ENCODE results near the gene ZSWIM4.

DNA sequence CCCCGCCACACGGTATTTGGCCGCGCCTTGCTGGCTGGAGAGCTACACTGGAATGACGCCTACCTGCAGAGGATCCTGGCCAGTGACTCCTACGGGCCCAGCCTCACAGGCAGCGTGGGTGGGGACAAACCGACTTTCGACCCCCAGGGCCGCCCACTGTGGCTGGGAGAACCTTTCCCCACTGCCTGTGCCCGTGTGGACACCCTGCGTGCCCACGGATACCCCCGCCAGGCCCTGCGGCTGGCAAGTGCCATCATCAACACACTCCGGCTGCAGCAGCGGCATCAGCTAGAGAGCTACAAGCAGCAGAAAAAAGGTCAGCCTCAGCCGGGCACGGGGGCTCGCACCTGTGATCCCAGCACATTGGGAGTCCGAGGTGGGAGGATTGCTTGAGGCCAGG, 19.3 kb downstream of the ZSWIM4 start:
- TF ChIP-seq, protein P1, sequence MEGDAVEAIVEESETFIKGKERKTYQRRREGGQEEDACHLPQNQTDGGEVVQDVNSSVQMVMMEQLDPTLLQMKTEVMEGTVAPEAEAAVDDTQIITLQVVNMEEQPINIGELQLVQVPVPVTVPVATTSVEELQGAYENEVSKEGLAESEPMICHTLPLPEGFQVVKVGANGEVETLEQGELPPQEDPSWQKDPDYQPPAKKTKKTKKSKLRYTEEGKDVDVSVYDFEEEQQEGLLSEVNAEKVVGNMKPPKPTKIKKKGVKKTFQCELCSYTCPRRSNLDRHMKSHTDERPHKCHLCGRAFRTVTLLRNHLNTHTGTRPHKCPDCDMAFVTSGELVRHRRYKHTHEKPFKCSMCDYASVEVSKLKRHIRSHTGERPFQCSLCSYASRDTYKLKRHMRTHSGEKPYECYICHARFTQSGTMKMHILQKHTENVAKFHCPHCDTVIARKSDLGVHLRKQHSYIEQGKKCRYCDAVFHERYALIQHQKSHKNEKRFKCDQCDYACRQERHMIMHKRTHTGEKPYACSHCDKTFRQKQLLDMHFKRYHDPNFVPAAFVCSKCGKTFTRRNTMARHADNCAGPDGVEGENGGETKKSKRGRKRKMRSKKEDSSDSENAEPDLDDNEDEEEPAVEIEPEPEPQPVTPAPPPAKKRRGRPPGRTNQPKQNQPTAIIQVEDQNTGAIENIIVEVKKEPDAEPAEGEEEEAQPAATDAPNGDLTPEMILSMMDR (IDR thresholded peaks at IDR 0.05; ENCODE audit: low read depth, low read length, poor library complexity, severe bottlenecking), result no peak
- no peak for TF ChIP-seq EZH2phosphoT487 (IDR thresholded peaks at IDR 0.05; ENCODE audit: borderline replicate concordance, low read length)
